Neural cell (in vitro differentiated cells): ENCODE measurements around the gene COL9A1. TPM values are rescaled to one million over a fixed set of nuclear protein-coding genes. Genes with fewer than 3 reads are reported as not detected.

Experiments used
- H2AFZ ChIP-seq: fragments of 200-600, 300-800 bp; sonication (generic), shearing (Covaris generic); 2 replicates; pipeline ENCODE4 v1.6.0; 2014; ENCODE audit warnings: low read depth, mild to moderate bottlenecking, antibody characterized with exemption, low read length, moderate library complexity
- H3F3A ChIP-seq: fragments of 200-600 bp; shearing (Covaris generic); 2 replicates; pipeline ENCODE4 v1.6.1; 2016; ENCODE audit warnings: mild to moderate bottlenecking, moderate library complexity, mixed read lengths, antibody characterized with exemption, low read length; ENCODE audit not compliant: insufficient read depth, poor library complexity, severe bottlenecking
- H3K27ac ChIP-seq: fragments of 200-600, 300-800 bp; sonication (generic), shearing (Covaris generic); 2 replicates; pipeline ENCODE4 v1.5.1; 2014; ENCODE audit warnings: mild to moderate bottlenecking, low read length, moderate library complexity
- H3K27me3 ChIP-seq: fragments of 300-800, 200-600 bp; sonication (generic), shearing (Covaris generic); 2 replicates; pipeline ENCODE4 v1.6.0; 2014; ENCODE audit warnings: mild to moderate bottlenecking, low read depth, low read length, moderate library complexity; ENCODE audit not compliant: insufficient read depth
- H3K36me3 ChIP-seq: fragments of 300-800, 200-600 bp; sonication (generic), shearing (Covaris generic); 2 replicates; pipeline ENCODE4 v1.5.1; 2014; ENCODE audit warnings: mild to moderate bottlenecking, antibody characterized with exemption, low read length, moderate library complexity; ENCODE audit not compliant: insufficient read depth
- H3K4me2 ChIP-seq: fragments of 300-800, 200-600 bp; sonication (generic), shearing (Covaris generic); 2 replicates; pipeline ENCODE4 v1.6.0; 2014; ENCODE audit warnings: mild to moderate bottlenecking, low read length
- H3K4me3 ChIP-seq: fragments of 300-800, 200-600 bp; sonication (generic), shearing (Covaris generic); 2 replicates; pipeline ENCODE4 v1.5.1; 2014; ENCODE audit warnings: mild to moderate bottlenecking, low read length, moderate library complexity
- H3K79me2 ChIP-seq: fragments of 200-600 bp; shearing (Covaris generic); replicated peaks from 2 replicates; pipeline ENCODE4 v1.6.0; 2014; ENCODE audit warnings: mild to moderate bottlenecking, low read length, moderate library complexity; ENCODE audit not compliant: insufficient read depth
- H3K9ac ChIP-seq: fragments of 300-800, 200-600 bp; sonication (generic), shearing (Covaris generic); 2 replicates; pipeline ENCODE4 v1.6.1; 2016; ENCODE audit warnings: mild to moderate bottlenecking, low read length, mixed read lengths
- H3K9me2 ChIP-seq: fragments of 200-600 bp; shearing (Covaris generic); 2 replicates; pipeline ENCODE4 v1.6.1; 2016; ENCODE audit warnings: mild to moderate bottlenecking, low read length, mixed read lengths; ENCODE audit not compliant: insufficient read depth
- H3K9me3 ChIP-seq: fragments of 200-600, 300-800 bp; sonication (generic), shearing (Covaris generic); 2 replicates; pipeline ENCODE4 v1.6.1; 2016; ENCODE audit warnings: mild to moderate bottlenecking, mixed run types, low read length, moderate library complexity, mixed read lengths
- H4K20me1 ChIP-seq: fragments of 200-600 bp; shearing (Covaris generic); 2 replicates; pipeline ENCODE4 v1.6.1; 2016; ENCODE audit warnings: mild to moderate bottlenecking, mixed run types; ENCODE audit not compliant: insufficient read depth
- EP300 ChIP-seq: fragments of 450-650 bp; conservative IDR thresholded peaks from 2 replicates; pipeline ENCODE4 v1.6.1; 2014; ENCODE audit warnings: antibody characterized with exemption, mild to moderate bottlenecking, moderate library complexity; ENCODE audit not compliant: poor library complexity, severe bottlenecking
- EZH2 ChIP-seq: fragments of 200-600, 300-800 bp; shearing (Covaris generic), sonication (generic); IDR thresholded peaks from 2 replicates; pipeline ENCODE4 v1.6.1; 2014; ENCODE audit warnings: antibody characterized with exemption, low read length, borderline replicate concordance, mild to moderate bottlenecking; ENCODE audit not compliant: insufficient read depth, poor library complexity, severe bottlenecking
- MXI1 ChIP-seq: fragments of 450-650 bp; conservative IDR thresholded peaks from 2 replicates; pipeline ENCODE4 v1.6.1; 2014; ENCODE audit warnings: antibody characterized with exemption, mild to moderate bottlenecking; ENCODE audit not compliant: poor library complexity, severe bottlenecking
- POLR2AphosphoS5 ChIP-seq: IDR thresholded peaks from 2 replicates; pipeline ENCODE4 v1.6.1; 2012
- RAD21 ChIP-seq: fragments of 450-650 bp; conservative IDR thresholded peaks from 2 replicates; pipeline ENCODE4 v1.6.1; 2014; ENCODE audit warnings: antibody characterized with exemption, mild to moderate bottlenecking, moderate library complexity
- REST ChIP-seq: IDR thresholded peaks from 2 replicates; pipeline ENCODE4 v1.6.1; 2012; ENCODE audit warnings: borderline replicate concordance
- SMC3 ChIP-seq: fragments of 450-650 bp; conservative IDR thresholded peaks from 2 replicates; pipeline ENCODE4 v1.6.1; 2014; ENCODE audit warnings: antibody characterized with exemption, mild to moderate bottlenecking, moderate library complexity; ENCODE audit not compliant: poor library complexity
- TAF1 ChIP-seq: IDR thresholded peaks from 2 replicates; pipeline ENCODE4 v1.6.1; 2012; ENCODE audit warnings: low read depth
- polyA plus RNA-seq: library from polyadenylated mRNA; depleted of rRNA; stranded (reverse); fragments of >200 nt; gene quantifications from 2 replicates; pipeline ENCODE4 v1.2.3, GENCODE V29; 2014

COL9A1 gene
- polyA plus RNA-seq, 1 donor from 2014 or later: 1.0 TPM

GRCh38 chr6:70231311-70231710 lies 71.6 kb downstream of the COL9A1 start:
- Histone ChIP-seq H3K36me3 (no peaks in the 10 kb centered on the region), H3K27me3 (no peaks in the 10 kb centered on the region), H2AFZ (no peak overlapping the region), H3F3A (no peaks in the 10 kb centered on the region), H3K79me2 (no peaks in the 10 kb centered on the region), H3K4me3 (no peak overlapping the region), H3K9ac (no peak overlapping the region), H3K9me3 (no peaks in the 10 kb centered on the region), H3K9me2 (no peaks in the 10 kb centered on the region), H3K27ac (no peak overlapping the region), H3K4me2 (no peak overlapping the region), H4K20me1 (no peaks in the 10 kb centered on the region)
- TF ChIP-seq EP300 (no peak), REST (no peak), RAD21 (no peak), MXI1 (no peak), SMC3 (no peak), EZH2 (no peak), POLR2AphosphoS5 (no peak)

GRCh38 chr6:70225055-70225454 lies 77.8 kb downstream of the COL9A1 start:
- Histone ChIP-seq H3K4me2 (no peak overlapping the region), H3K36me3 (no peaks in the 10 kb centered on the region), H3K9ac (no peak overlapping the region), H2AFZ (no peak overlapping the region), H3F3A (no peaks in the 10 kb centered on the region), H4K20me1 (no peaks in the 10 kb centered on the region), H3K79me2 (no peaks in the 10 kb centered on the region), H3K27me3 (no peaks in the 10 kb centered on the region), H3K9me3 (no peaks in the 10 kb centered on the region), H3K27ac (no peak overlapping the region), H3K4me3 (no peak overlapping the region), H3K9me2 (no peaks in the 10 kb centered on the region)
- TF ChIP-seq MXI1: no peak
- TF ChIP-seq TAF1: no peak
- no peak for TF ChIP-seq RAD21
- TF ChIP-seq SMC3: no peak
- no peak for TF ChIP-seq EP300
- no peak for TF ChIP-seq POLR2AphosphoS5
- no peak for TF ChIP-seq REST
